NT2/D1 (cell line): Measurements from ENCODE around the gene CEACAM16.
A peak's percentile ranks its signal among the peaks of the same experiment; 100 is the strongest.
"Not testable (repeated sequence)": the region's sequence is repeated elsewhere in the genome, so short reads cannot be mapped to it uniquely, and the experiment has no call there.

Source experiments
- DNase-seq: peaks from one replicate; pipeline ENCODE4 v3.0.0-alpha.2; 2011; ENCODE audit warnings: low read depth, low spot score
- H3K27me3 ChIP-seq: 2 replicates; pipeline ENCODE4 v1.6.0; 2011; ENCODE audit warnings: mild to moderate bottlenecking; ENCODE audit not compliant: insufficient read length, insufficient read depth
- H3K36me3 ChIP-seq: 2 replicates; pipeline ENCODE4 v1.6.1; 2011; ENCODE audit warnings: mild to moderate bottlenecking, low read length, mixed read lengths; ENCODE audit not compliant: insufficient read depth, insufficient read length
- H3K4me1 ChIP-seq: 2 replicates; pipeline ENCODE4 v1.5.1; 2011; ENCODE audit not compliant: insufficient read depth, insufficient read length
- H3K4me3 ChIP-seq: 2 replicates; pipeline ENCODE4 v1.5.1; 2011; ENCODE audit warnings: low read depth; ENCODE audit not compliant: insufficient read length
- H3K9ac ChIP-seq: 2 replicates; pipeline ENCODE4 v1.6.0; 2011; ENCODE audit warnings: low read depth; ENCODE audit not compliant: insufficient read length
- H3K9me3 ChIP-seq: 2 replicates; pipeline ENCODE4 v1.5.1; 2011; ENCODE audit warnings: mild to moderate bottlenecking, low read length; ENCODE audit not compliant: insufficient read depth
- SUZ12 ChIP-seq: IDR thresholded peaks from 2 replicates; pipeline ENCODE4 v1.6.1; 2011; ENCODE audit not compliant: insufficient read length, insufficient read depth; ENCODE audit errors: extremely low read depth
- YY1 ChIP-seq: IDR thresholded peaks from 2 replicates; pipeline ENCODE4 v1.6.1; 2011; ENCODE audit not compliant: insufficient read length, insufficient read depth
- ZNF274 ChIP-seq: IDR thresholded peaks from 2 replicates; pipeline ENCODE4 v1.6.1; 2011; ENCODE audit warnings: mild to moderate bottlenecking, low read depth, low read length

Gene CEACAM16

GRCh38 chr19:44717603-44718002, 18.7 kb downstream of the CEACAM16 start:
- no peak overlapping the region for H3K4me3 ChIP-seq
- peaks cover 4% of the 10 kb centered on the region for H3K4me1 ChIP-seq
- DNase-seq: no peak
- H3K9me3 ChIP-seq: peaks cover 16% of the 10 kb centered on the region; the same call in 1 of the 2 replicates
- H3K36me3 ChIP-seq: no peaks in the 10 kb centered on the region
- H3K9ac ChIP-seq: no peak overlapping the region
- no peaks in the 10 kb centered on the region for H3K27me3 ChIP-seq
- TF ChIP-seq SUZ12: no peak
- TF ChIP-seq ZNF274: no peak

GRCh38 chr19:44718441-44719261, 19.7 kb downstream of the CEACAM16 start:
- Histone ChIP-seq H3K4me1 (peaks cover 4% of the 10 kb centered on the region), H3K9me3 (peaks cover 16% of the 10 kb centered on the region; the same call in 1 of the 2 replicates), H3K36me3 (no peaks in the 10 kb centered on the region), H3K27me3 (no peaks in the 10 kb centered on the region), H3K9ac (peak overlapping the region; percentile 77), H3K4me3 (peak overlapping the region; percentile 43)
- TF ChIP-seq YY1 (no peak), SUZ12 (no peak), ZNF274 (no peak)
- DNase-seq: peak; percentile 77

- no peak for TF ChIP-seq SUZ12
- no peak for TF ChIP-seq YY1
- TF ChIP-seq ZNF274: no peak
- Histone ChIP-seq H3K36me3 (no peaks in the 10 kb centered on the region), H3K9ac (peak overlapping the region; percentile 39), H3K4me1 (peaks cover 4% of the 10 kb centered on the region), H3K27me3 (no peaks in the 10 kb centered on the region), H3K4me3 (no peak overlapping the region), H3K9me3 (peaks cover 16% of the 10 kb centered on the region; the same call in 1 of the 2 replicates)
- no peak for DNase-seq
These were observed 20.3 kb downstream of the CEACAM16 start for GRCh38 chr19:44719262-44719701.

GRCh38 chr19:44720396-44720795, 21.4 kb downstream of the CEACAM16 start:
- not testable (repeated sequence) for H3K36me3 ChIP-seq, H3K4me3 ChIP-seq, H3K27me3 ChIP-seq, H3K9ac ChIP-seq, H3K9me3 ChIP-seq, H3K4me1 ChIP-seq, DNase-seq

- H3K9me3 ChIP-seq: no peaks in the 10 kb centered on the region
- H3K4me1 ChIP-seq: peaks cover 4% of the 10 kb centered on the region
- TF ChIP-seq SUZ12 (no peak), YY1 (no peak), ZNF274 (no peak)
- no peaks in the 10 kb centered on the region for H3K27me3 ChIP-seq
- no peaks in the 10 kb centered on the region for H3K36me3 ChIP-seq
- H3K9ac ChIP-seq: no peak overlapping the region
- H3K4me3 ChIP-seq: no peak overlapping the region
- no peak for DNase-seq
These were observed 22.0 kb downstream of the CEACAM16 start for GRCh38 chr19:44720945-44721344.

GRCh38 chr19:44721369-44721768, 22.4 kb downstream of the CEACAM16 start:
- not testable (repeated sequence) for H3K27me3 ChIP-seq, DNase-seq, H3K4me1 ChIP-seq, H3K9me3 ChIP-seq, H3K4me3 ChIP-seq, H3K9ac ChIP-seq, H3K36me3 ChIP-seq

- no peak overlapping the region for H3K9ac ChIP-seq
- no peak for TF ChIP-seq SUZ12
- TF ChIP-seq ZNF274: no peak
- TF ChIP-seq YY1: no peak
- H3K27me3 ChIP-seq: no peaks in the 10 kb centered on the region
- peaks cover 4% of the 10 kb centered on the region for H3K4me1 ChIP-seq
- no peak overlapping the region for H3K4me3 ChIP-seq
- H3K9me3 ChIP-seq: no peaks in the 10 kb centered on the region
- no peak for DNase-seq
- H3K36me3 ChIP-seq: no peaks in the 10 kb centered on the region
These were observed 23.5 kb downstream of the CEACAM16 start for GRCh38 chr19:44722131-44723121.
